Adrenal gland (tissue), 12 donors: ENCODE measurements around the gene LEMD1. TPM values are rescaled to one million over a fixed set of nuclear protein-coding genes. Genes with fewer than 3 reads are reported as not detected.

Experiments
- DNase-seq, 7 donors: peaks; one replicate each; pipeline ENCODE4 v3.0.0-alpha.2; 2019 to 2020
- H3K27ac ChIP-seq, 5 donors: fragments of 200-600 bp; sonication (generic) in 4 of 5; 1 replicate in 3 of 5; 2 replicates in 2 of 5; pipeline versions ENCODE4 v1.5.1 to v1.8.0; 2016 to 2020; ENCODE audit warnings: mild to moderate bottlenecking in 1 of 5
- H3K27me3 ChIP-seq: fragments of 200-600 bp; 2 replicates; pipeline ENCODE4 v1.8.0; 2021
- H3K36me3 ChIP-seq, 2 donors: fragments of 200-600 bp; replicated peaks in 1 of 2; 1 replicate in 1 of 2; 2 replicates in 1 of 2; pipeline versions ENCODE4 v1.5.1 to v1.8.0; 2018 to 2022
- H3K4me1 ChIP-seq, 2 donors: fragments of 200-600 bp; replicated peaks in 1 of 2; 1 replicate in 1 of 2; 2 replicates in 1 of 2; pipeline versions ENCODE4 v1.5.1 to v1.8.0; 2018 to 2021
- H3K4me3 ChIP-seq, 4 donors: fragments of 200-600 bp; sonication (generic) in 3 of 4; one replicate each; pipeline ENCODE4 v1.5.1; 2016 to 2018
- H3K9me3 ChIP-seq, 3 donors: fragments of 200-600 bp; sonication (generic) in 1 of 3; replicated peaks in 1 of 3; 1 replicate in 2 of 3; 2 replicates in 1 of 3; pipeline versions ENCODE4 v1.5.1 to v1.8.0; 2016 to 2021
- CTCF ChIP-seq, 6 experiments: fragments of 450-650 bp in 4 of 6; fragments of 200-600 bp in 2 of 6; sonication (generic) in 1 of 6; IDR thresholded peaks; 1 replicate in 5 of 6; 2 replicates in 1 of 6; pipeline versions ENCODE4 v1.5.1 to v1.8.0; 2016 to 2021; ENCODE audit warnings: antibody characterized with exemption in 6 of 6, mild to moderate bottlenecking in 2 of 6, moderate library complexity in 1 of 6
- POLR2A ChIP-seq, 2 donors: fragments of 450-650 bp; IDR thresholded peaks; one replicate each; pipeline ENCODE4 v1.6.1; 2017; ENCODE audit warnings: antibody characterized with exemption in 2 of 2, mild to moderate bottlenecking in 2 of 2, moderate library complexity in 1 of 2
- WGBS, 4 donors: extraction: QIAGEN DNeasy Blood & Tissue Kit in 2 of 4; methylation state at CpG; one replicate each; pipeline versions ENCODE4 v1.1.5 to v1.1.7; 2013 to 2017; 5-methylcytosine and 5-hydroxymethylcytosine counted together
- intact Hi-C, 2 donors: fragments of 100-400 bp; cut with DNase I; formaldehyde crosslinking; loops; one replicate each; pipeline versions ENCODE4 v1.14.1 to v1.15.0; 2022 to 2023
- polyA plus RNA-seq, 3 donors: library from polyadenylated mRNA; stranded (reverse); fragments of 200-250 nt in 2 of 3; fragments of 350-450 nt in 1 of 3; fragmentation: Illumina TruSeq in 1 of 3; extraction: RNeasy Lipid Tissue Mini Kit (QIAGEN cat#74804) in 1 of 3; gene quantifications; one replicate each; pipeline ENCODE4 v1.2.3, GENCODE V29; 2013 to 2014
- total RNA-seq, 9 donors: library from RNA; depleted of rRNA in 4 of 9; stranded (reverse); fragments of >200 nt in 4 of 9; fragments of 120-200 nt in 1 of 9; fragmentation: NEBNext Ultra II Directional in 1 of 9; extraction: Animal tissue kit (Norgen Biotek cat#: 25700) in 1 of 9; gene quantifications; one replicate each; pipeline versions ENCODE4 v1.1.0 to v1.2.4, GENCODE V29; 2013 to 2023
- donor health status: healthy with polysubstance abuse.
- donor health status: Bipolar disorder and iron deficiency.
- donor health status: DM: yes; HTN: yes; CAD: no.
- donor health status: DM: no; HTN: no; CAD: no.
- donor health status: DM: no; HTN: no; CAD: no.
- donor health status: DM: yes; HTN: yes; CAD: no.

The LEMD1 gene
- total and polyA plus RNA-seq, 12 donors = 0.64 TPM; not detected in 11

DNA sequence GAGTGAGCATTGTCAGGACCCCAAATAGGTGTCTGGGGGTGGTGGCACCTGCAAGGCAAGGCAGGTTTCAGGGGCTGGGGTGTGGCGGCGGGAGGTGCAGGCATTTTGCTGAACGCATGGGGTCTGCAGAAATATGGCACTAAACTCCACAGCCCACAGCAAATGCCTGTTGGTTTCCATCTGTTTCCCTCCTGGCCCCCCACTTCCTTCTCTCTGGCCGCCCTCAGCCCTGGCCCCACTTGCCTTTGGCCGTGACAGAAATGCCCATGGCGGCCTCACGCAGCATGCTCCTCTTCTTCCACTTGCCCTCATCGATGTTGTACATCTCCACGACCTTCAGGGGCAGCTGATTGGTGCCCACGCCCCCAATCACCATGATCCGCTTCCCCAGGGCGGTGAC is 78.9 kb downstream of the LEMD1 start:
- 74 to 87% (median 75%) methylated on average over 10 to 12 of the region's 12 CpGs for WGBS, 4 donors

GRCh38 chr1:205340676-205341075 is 81.2 kb downstream of the LEMD1 start:
- no peaks in the 10 kb centered on the region for H3K36me3 ChIP-seq
- TF ChIP-seq POLR2A (IDR thresholded peaks at IDR 0.05) = no peak
- no peak for TF ChIP-seq CTCF (IDR thresholded peaks at IDR 0.05)
- peak overlapping the region in 2 of 5 donors; percentile 56 for H3K27ac ChIP-seq
- peak in 1 of 7 donors; percentile 50 for DNase-seq
- H3K9me3 ChIP-seq = no peaks in the 10 kb centered on the region
- H3K4me3 ChIP-seq = no peak overlapping the region
- intact Hi-C loops = no loop called here
- H3K27me3 ChIP-seq = peaks cover 6% of the 10 kb centered on the region
- peaks cover 16 to 21% of the 10 kb centered on the region in 2 donors for H3K4me1 ChIP-seq
- WGBS, 4 donors = 63 to 100% (median 78%) methylated on average over 1 of the region's 1 CpG

More for the DNA sequence above, 78.9 kb downstream of the LEMD1 start:
- no peak for DNase-seq
- H3K9me3 ChIP-seq = no peaks in the 10 kb centered on the region
- H3K27me3 ChIP-seq = peaks cover 6% of the 10 kb centered on the region
- H3K27ac ChIP-seq = peak overlapping the region in 1 of 5 donors; percentile 11
- TF ChIP-seq CTCF (IDR thresholded peaks at IDR 0.05) (no peak), POLR2A (IDR thresholded peaks at IDR 0.05) (no peak)
- no peaks in the 10 kb centered on the region for H3K36me3 ChIP-seq
- intact Hi-C loops = no loop called here
- H3K4me1 ChIP-seq = peaks cover 16 to 21% of the 10 kb centered on the region in 2 donors
- peak overlapping the region in 1 of 4 donors; percentile 49 for H3K4me3 ChIP-seq

GRCh38 chr1:205339717-205340116 is 82.1 kb downstream of the LEMD1 start:
- no peaks in the 10 kb centered on the region for H3K36me3 ChIP-seq
- intact Hi-C loops = loop anchor here (5.0 to 10.0 kb wide), 4 partner anchors 143 to 188 kb away; no protein-coding TSS in a partner anchor
- 94 to 96% (median 95%) methylated on average over 3 to 4 of the region's 4 CpGs for WGBS, 4 donors
- no peak for DNase-seq
- H3K4me1 ChIP-seq = peaks cover 16 to 21% of the 10 kb centered on the region in 2 donors
- no peak overlapping the region for H3K4me3 ChIP-seq
- H3K27ac ChIP-seq = no peak overlapping the region
- no peaks in the 10 kb centered on the region for H3K9me3 ChIP-seq
- peaks cover 6% of the 10 kb centered on the region for H3K27me3 ChIP-seq
- no peak for TF ChIP-seq POLR2A (IDR thresholded peaks at IDR 0.05)
- TF ChIP-seq CTCF (IDR thresholded peaks at IDR 0.05) = no peak

DNA sequence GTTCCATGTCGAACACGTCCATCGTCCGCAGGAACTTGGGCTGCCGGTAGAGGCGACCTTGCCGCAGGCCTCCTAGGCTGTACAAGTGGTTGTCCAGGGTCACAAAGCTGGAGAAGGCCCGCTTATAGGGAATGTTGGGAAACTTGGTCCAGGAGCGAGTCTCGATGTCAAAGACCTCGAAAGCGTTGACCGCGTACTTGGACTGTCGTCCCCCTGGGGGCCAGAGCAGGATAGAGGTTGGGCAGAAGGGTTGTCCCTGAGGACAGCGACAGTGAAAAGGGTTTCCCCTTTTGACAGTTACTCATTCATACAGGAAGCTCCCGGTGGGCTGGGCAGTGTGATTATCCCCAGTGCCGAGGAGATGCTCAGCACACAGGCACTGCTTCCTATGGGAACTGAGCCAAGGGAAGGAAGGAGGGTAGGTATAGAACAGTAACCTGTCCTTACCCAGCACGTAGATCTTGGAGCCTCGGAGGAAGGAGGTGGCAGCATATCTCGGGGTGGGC is 82.6 kb downstream of the LEMD1 start:
- no peaks in the 10 kb centered on the region for H3K9me3 ChIP-seq
- peaks cover 15 to 18% of the 10 kb centered on the region in 2 donors for H3K4me1 ChIP-seq
- no peak for DNase-seq
- no peaks in the 10 kb centered on the region for H3K36me3 ChIP-seq
- H3K27me3 ChIP-seq = peaks cover 6% of the 10 kb centered on the region
- no peak overlapping the region for H3K4me3 ChIP-seq
- intact Hi-C loops = loop anchor here (5.0 to 10.0 kb wide), 4 partner anchors 143 to 188 kb away; no protein-coding TSS in a partner anchor
- TF ChIP-seq CTCF (IDR thresholded peaks at IDR 0.05) = no peak
- TF ChIP-seq POLR2A (IDR thresholded peaks at IDR 0.05) = no peak
- H3K27ac ChIP-seq = no peak overlapping the region
- WGBS, 4 donors = 78 to 83% (median 81%) methylated on average over 21 of the region's 21 CpGs
